ENCODE results near the gene KBTBD13.
A peak's percentile ranks its signal among the peaks of the same experiment; 100 is the strongest.
"Not testable (repeated sequence)": the region's sequence is repeated elsewhere in the genome, so short reads cannot be mapped to it uniquely, and the experiment has no call there.

KBTBD13 gene

DNA sequence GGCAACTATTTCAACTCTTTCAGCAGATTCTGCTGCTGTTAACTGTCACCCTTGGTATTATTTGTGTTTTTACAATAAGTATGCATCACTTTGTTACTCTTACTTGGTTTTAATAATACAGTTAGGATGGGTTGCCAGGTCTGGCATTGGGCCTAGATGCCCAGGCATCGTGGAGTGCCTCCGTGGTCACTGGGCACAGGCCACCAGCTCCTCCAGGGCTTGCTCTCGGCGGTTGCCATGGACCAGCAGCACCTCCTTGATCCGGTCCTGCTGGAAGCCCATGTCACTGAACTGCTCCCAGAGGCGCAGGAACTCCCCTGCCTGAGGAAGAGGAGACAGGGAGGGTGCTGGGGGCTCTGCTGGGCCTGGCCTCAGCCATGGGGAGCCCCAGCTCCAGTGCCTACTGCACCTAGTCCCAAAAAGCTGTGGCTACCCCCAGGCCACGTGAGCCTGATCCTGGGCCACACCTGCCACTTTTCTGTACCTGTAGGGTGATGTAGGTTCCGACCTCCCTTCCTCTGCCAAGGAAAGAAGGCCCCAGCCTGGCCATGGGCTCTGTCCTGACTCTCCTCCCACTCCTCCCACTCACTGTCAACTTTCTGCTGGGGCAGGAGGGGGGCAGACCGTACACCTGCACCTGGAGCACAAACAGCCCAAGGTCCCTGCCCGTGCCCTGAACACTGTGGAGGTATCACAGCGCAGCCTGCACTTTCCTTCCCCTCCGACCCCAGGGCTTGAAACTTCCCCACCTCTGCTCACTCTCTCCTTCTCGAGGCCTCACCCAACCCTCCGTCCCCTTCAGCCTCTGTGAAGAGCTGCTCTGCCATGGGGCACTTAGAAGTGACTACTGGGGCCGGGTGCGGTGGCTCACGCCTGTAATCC, 16.6 kb downstream of the KBTBD13 start:
- no peaks in the 10 kb centered on the region for H3K9me3 ChIP-seq
- no peak for DNase-seq (ENCODE audit: low spot score in 2 of 2)
- in situ Hi-C loops (cut with MboI; ENCODE audit: low sequenced_read_pairs), result loop anchor here (10.0 kb wide), 1 partner anchor 358 kb away; no protein-coding TSS in a partner anchor

DNA sequence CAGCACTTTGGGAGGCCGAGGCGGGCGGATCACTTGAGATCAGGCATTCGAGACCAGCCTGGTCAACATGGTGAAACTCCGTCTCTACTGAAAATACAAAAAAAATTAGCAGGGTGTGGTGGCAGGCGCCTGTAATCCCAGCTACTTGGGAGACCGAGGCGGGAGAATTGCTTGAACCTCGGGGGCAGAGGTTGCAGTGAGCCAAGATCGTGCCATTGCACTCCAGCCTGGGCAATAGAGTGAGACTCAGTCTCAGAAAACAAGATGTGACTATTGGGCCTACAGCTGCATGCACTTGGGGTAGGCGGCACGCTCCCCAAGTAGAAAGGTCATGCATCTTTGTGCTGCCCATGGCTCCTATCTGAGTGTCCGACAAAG, 17.2 kb downstream of the KBTBD13 start:
- not testable (repeated sequence) for H3K27me3 ChIP-seq (ENCODE audit: low read depth); H3K4me3 ChIP-seq; DNase-seq (ENCODE audit: low spot score in 2 of 2); H3K9me3 ChIP-seq; H3K4me1 ChIP-seq
- H3K36me3 ChIP-seq (replicated peaks), result peaks cover 17% of the 10 kb centered on the region
- in situ Hi-C loops (cut with MboI; ENCODE audit: low sequenced_read_pairs), result loop anchor here (10.0 kb wide), 1 partner anchor 359 kb away; no protein-coding TSS in a partner anchor

More for the DNA sequence above, 16.6 kb downstream of the KBTBD13 start:
- Histone ChIP-seq H3K36me3 (replicated peaks) (peaks cover 11% of the 10 kb centered on the region), H3K4me3 (no peak overlapping the region), H3K4me1 (peaks cover 7% of the 10 kb centered on the region), H3K27me3 (ENCODE audit: low read depth) (no peaks in the 10 kb centered on the region)

DNA sequence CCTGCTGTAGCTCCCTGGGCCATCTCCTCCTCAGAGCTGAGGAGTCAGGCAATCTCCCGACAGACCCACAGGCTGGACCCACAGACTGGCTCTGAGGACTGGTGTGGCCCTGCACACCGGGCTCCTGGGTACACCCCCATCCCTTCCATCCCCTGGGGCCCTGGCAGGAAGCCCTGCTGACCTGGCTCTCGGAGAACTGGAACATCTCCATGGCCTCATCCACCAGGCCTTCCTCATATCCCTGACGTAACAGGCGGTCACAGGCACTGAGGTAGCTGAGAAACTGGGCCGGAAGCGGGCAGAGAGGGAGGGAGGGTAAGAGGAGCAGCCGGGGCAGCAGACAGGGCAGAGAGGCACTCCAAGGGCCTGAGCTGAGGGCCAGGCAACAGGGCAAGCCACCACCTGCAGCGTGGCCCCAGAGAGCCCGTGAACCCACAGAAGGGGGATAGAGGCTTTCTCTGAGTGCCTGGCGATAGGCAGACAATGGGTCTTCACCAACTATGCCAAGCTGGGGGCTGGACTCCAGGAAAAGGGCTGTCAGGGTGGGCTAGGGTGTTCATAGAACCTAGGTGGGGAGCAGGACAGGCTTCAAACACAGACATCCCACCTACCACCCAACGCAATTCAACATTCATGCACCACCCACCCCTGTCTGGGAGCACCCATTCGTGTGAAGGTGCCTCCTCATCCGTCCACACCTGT, 17.9 kb downstream of the KBTBD13 start:
- Histone ChIP-seq H3K4me1 (peaks cover under 1% of the 10 kb centered on the region; the same call in 1 of the 2 replicates), H3K4me3 (no peak overlapping the region), H3K27me3 (ENCODE audit: low read depth) (no peaks in the 10 kb centered on the region), H3K9me3 (no peaks in the 10 kb centered on the region), H3K36me3 (replicated peaks) (peaks cover 24% of the 10 kb centered on the region)
- in situ Hi-C loops (cut with MboI; ENCODE audit: low sequenced_read_pairs), result loop anchor here (10.0 kb wide), 1 partner anchor 360 kb away; no protein-coding TSS in a partner anchor
- DNase-seq (ENCODE audit: low spot score in 2 of 2), result no peak

DNA sequence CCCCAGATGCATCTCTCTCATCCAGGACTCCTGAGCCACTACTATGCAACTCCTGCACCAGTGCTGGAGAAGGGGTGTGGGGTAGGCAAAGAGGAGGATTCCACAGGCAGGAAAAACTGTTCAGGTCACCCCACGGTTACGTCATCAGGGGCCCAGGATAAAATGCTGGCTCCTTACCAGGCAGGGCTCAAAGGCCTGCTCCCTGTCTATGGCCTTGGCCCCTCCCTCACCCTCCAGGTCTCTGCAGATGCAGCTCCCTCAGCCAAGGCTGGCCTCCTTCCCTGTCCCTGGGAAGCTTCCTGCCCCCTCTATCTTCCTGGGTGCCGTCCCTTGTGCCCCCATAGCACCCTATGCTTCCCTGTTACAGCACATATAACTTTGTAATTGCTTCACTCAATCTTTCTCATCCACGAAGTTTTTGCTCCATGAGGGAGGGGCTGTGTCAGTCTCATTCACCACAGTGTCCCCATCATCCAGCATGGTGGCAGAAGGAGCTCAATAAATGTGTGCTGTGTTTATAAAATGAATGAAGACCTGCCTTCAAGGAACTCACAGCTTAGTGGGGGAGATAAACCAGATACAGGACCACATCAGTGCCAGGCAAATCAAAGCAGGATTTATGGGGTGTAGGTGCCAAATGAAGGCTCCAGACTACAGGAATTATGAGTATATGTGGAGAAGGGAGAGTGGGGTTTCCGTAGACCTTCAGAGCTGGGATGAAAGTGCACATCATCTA, 18.6 kb downstream of the KBTBD13 start:
- in situ Hi-C loops (cut with MboI; ENCODE audit: low sequenced_read_pairs), result loop anchor here (10.0 kb wide), 1 partner anchor 360 kb away; no protein-coding TSS in a partner anchor
- Histone ChIP-seq H3K36me3 (replicated peaks) (peaks cover 29% of the 10 kb centered on the region), H3K9me3 (no peaks in the 10 kb centered on the region), H3K27me3 (ENCODE audit: low read depth) (no peaks in the 10 kb centered on the region), H3K4me1 (no peaks in the 10 kb centered on the region), H3K4me3 (no peak overlapping the region)
- DNase-seq (ENCODE audit: low spot score in 2 of 2), result no peak

DNA sequence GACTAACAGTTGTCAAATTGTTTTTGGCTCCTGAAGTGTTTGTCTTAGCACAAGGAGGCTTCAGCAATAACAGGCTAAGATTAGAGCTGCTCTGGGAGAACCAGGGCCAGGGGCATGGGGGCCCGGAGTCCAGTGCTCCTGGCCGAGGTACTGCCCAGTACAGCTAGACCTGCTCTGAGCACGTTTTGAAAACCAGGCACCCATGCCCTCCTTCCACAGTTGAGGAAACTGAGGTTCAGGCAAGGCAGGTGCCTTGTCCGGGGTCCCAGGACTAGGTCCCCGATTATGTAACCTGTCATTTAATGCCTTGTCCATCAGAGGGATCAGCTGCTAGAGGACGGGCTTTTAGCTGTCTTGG, 19.2 kb downstream of the KBTBD13 start:
- Histone ChIP-seq H3K36me3 (replicated peaks) (peaks cover 34% of the 10 kb centered on the region), H3K9me3 (no peaks in the 10 kb centered on the region), H3K27me3 (ENCODE audit: low read depth) (no peaks in the 10 kb centered on the region), H3K4me3 (no peak overlapping the region), H3K4me1 (no peaks in the 10 kb centered on the region)
- no peak for DNase-seq (ENCODE audit: low spot score in 2 of 2)
- in situ Hi-C loops (cut with MboI; ENCODE audit: low sequenced_read_pairs), result loop anchor here (10.0 kb wide), 1 partner anchor 361 kb away; no protein-coding TSS in a partner anchor

DNA sequence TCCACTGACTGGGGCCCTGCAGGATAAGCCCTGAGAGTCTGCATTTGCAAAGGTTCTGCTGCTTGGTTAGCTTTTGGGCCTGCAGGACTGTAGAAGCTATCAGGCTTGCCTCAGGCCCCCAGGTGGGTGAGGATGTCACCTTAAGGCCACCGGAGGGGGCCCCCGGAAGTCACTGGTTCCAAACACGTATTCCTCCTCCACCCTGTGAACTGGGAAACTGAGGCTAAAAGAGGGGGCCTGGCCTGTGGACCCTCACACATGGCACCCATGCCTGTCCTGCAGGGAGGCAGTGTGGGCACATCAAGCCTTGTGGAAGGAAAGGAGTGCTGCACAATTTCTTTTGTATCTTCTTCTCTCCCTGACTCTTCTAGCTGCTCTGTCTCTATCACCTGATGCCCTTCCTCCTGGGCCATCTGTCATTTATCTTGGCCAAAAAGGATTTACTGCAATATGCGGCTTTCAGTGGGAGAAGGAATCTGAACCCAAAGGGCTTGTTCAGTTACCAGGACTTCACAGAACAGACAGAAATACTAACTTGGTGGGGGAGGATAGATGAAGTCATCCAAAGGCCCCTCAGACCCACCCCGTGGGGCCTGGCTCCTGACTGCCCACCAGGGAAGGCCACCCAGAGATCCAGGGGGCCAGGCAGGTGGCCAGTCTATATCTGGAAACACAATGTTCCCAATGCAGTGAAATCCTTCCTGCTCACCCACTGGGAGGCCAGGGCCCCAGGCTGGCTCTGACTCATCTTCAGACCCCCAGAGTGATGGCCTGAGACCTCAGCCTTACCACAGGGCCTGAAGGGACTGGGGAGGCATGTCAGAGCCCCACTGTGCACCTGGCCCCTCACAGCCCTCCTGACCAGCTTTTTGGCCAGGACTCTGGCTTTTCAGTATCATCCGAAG, 20.2 kb downstream of the KBTBD13 start:
- Histone ChIP-seq H3K27me3 (ENCODE audit: low read depth) (no peaks in the 10 kb centered on the region), H3K9me3 (no peaks in the 10 kb centered on the region), H3K4me1 (no peaks in the 10 kb centered on the region), H3K4me3 (no peak overlapping the region), H3K36me3 (replicated peaks) (peaks cover 44% of the 10 kb centered on the region)
- DNase-seq (ENCODE audit: low spot score in 2 of 2), result no peak
- in situ Hi-C loops (cut with MboI; ENCODE audit: low sequenced_read_pairs), result loop anchor here (10.0 kb wide), 1 partner anchor 362 kb away; no protein-coding TSS in a partner anchor

DNA sequence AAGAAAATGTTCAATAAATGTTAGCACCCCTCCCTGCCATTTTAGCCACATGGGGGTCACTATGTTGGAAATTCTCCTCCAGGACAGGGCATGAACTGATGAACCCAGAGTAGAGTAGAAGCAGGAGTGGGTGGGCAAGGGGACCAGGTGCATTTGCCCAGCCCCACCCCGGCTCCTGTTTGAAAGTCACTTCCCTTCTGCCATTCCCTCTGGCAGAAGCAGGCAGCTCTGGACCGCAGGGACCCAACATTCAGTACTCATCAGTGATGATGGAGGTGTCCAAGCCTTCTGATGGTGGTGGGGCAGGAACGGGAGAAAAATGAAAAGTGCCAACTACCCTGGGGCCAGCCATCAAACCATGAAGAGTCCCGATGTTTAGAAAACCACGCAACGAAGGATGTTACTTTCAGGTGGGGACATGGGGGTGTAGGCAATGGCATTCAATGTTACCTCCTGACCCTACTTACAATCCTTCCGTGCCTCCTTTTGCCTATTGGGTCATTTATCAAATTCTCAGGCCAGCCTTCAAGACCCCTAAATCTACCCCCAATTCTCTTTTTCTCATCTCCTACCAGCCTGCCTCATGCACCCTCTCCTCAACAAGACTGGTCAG, 21.2 kb downstream of the KBTBD13 start:
- no peak for DNase-seq (ENCODE audit: low spot score in 2 of 2)
- Histone ChIP-seq H3K36me3 (replicated peaks) (peaks cover 44% of the 10 kb centered on the region), H3K4me1 (no peaks in the 10 kb centered on the region), H3K27me3 (ENCODE audit: low read depth) (no peaks in the 10 kb centered on the region), H3K9me3 (no peaks in the 10 kb centered on the region), H3K4me3 (no peak overlapping the region)
- in situ Hi-C loops (cut with MboI; ENCODE audit: low sequenced_read_pairs), result loop anchor here (10.0 kb wide), 1 partner anchor 363 kb away; no protein-coding TSS in a partner anchor

DNA sequence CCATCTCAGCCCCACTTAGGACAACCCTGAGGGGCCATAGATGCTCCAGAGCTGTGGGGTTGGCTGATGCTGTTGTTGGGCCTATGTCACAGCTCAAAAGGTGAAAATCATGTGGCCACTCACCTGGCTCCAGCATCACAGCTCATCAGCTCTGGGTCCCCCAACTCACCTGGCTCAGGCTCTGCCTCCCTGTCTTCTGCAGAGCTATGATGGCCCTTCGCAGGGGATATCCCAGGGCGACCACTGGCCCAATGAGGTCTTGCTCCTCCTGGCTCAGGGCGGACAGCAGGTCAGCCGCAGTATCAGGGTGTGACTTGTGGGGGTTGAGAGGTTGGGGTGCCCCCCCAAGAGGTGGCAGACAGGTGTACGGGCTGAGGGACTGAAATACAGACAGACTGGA, 22.8 kb downstream of the KBTBD13 start:
- Histone ChIP-seq H3K36me3 (replicated peaks) (peaks cover 44% of the 10 kb centered on the region), H3K4me1 (no peaks in the 10 kb centered on the region), H3K27me3 (ENCODE audit: low read depth) (no peaks in the 10 kb centered on the region), H3K9me3 (no peaks in the 10 kb centered on the region), H3K4me3 (no peak overlapping the region)
- DNase-seq (ENCODE audit: low spot score in 2 of 2), result no peak
- in situ Hi-C loops (cut with MboI; ENCODE audit: low sequenced_read_pairs), result loop anchor here (10.0 kb wide), 1 partner anchor 365 kb away; no protein-coding TSS in a partner anchor

DNA sequence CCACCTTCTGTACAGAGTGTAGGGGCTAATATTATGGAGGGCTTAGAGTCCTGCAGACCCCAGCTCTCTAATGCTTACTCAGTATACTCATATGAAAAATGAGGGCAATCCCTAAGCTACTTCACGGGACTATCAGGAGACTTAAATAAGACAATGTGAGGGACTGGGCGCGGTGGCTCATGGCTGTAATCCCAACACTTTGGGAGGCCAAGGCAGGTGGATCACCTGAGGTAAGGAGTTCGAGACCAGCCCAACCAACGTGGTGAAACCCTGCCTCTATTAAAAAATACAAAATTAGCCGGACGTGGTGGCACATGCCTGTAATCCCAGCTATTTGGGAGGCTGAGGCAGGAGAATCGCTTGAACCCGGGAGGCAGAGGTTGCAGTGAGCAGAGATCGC, 23.3 kb downstream of the KBTBD13 start:
- not testable (repeated sequence) for H3K9me3 ChIP-seq; H3K4me1 ChIP-seq; H3K27me3 ChIP-seq (ENCODE audit: low read depth); H3K4me3 ChIP-seq; DNase-seq (ENCODE audit: low spot score in 2 of 2)
- in situ Hi-C loops (cut with MboI; ENCODE audit: low sequenced_read_pairs), result loop anchor here (10.0 kb wide), 1 partner anchor 365 kb away; no protein-coding TSS in a partner anchor
- H3K36me3 ChIP-seq (replicated peaks), result peaks cover 44% of the 10 kb centered on the region

DNA sequence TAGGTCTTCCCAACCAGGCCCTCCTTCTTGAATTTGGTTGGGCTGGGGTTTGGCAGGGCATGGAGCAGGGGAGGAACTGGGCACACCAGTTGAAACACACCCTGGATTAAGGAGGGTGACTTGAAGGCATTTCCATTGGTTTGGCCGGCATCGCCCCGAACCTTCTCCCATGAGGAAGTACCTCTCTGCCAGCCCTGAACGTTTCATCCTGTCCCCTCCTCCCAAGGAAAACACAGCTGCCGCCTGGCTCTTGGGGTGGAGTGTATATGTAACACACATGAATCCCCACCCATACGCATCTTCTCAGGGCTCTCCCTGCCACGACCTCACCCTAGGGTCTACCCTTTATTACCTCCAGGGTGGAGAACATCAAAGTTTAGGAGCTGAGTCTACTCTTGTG, 23.9 kb downstream of the KBTBD13 start:
- Histone ChIP-seq H3K36me3 (replicated peaks) (peaks cover 49% of the 10 kb centered on the region), H3K27me3 (ENCODE audit: low read depth) (no peaks in the 10 kb centered on the region), H3K4me1 (no peaks in the 10 kb centered on the region), H3K4me3 (no peak overlapping the region), H3K9me3 (no peaks in the 10 kb centered on the region)
- no peak for DNase-seq (ENCODE audit: low spot score in 2 of 2)
- in situ Hi-C loops (cut with MboI; ENCODE audit: low sequenced_read_pairs), result no loop called here

DNA sequence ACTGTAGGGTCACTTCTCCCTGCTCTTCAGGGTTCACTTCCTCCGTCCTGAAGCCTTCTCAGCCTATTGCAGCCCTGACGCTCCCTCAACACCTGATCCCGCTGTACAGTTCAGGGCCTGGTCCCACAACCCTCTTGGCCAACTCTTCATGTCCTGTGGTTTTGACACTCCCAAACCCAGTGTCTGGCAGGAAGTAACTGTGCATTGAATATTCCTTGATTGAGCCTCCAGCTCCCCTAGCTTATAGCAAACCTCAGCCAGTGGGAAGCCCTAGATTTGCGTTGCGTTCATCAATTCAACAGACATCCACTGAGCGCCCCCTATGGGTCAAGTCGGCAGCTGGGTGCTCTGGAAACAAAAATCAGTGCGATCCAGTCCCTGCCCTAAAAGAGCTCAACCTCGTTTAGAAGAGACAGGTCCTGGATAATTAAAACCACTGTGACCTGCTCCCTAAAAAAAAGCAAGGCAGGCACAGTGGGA, 24.9 kb downstream of the KBTBD13 start:
- H3K36me3 ChIP-seq (replicated peaks), result peaks cover 56% of the 10 kb centered on the region
- peak; percentile 71 to 94 for DNase-seq (ENCODE audit: low spot score in 2 of 2)
- no peaks in the 10 kb centered on the region for H3K4me1 ChIP-seq
- no peak overlapping the region for H3K4me3 ChIP-seq
- no peaks in the 10 kb centered on the region for H3K27me3 ChIP-seq (ENCODE audit: low read depth)
- H3K9me3 ChIP-seq, result no peaks in the 10 kb centered on the region
- in situ Hi-C loops (cut with MboI; ENCODE audit: low sequenced_read_pairs), result no loop called here

Measured in HAP-1 (cell line).